ENCODE results near the gene TSFM. TPM values are rescaled to one million over a fixed set of nuclear protein-coding genes. Genes with fewer than 3 reads are reported as not detected.

TSFM gene
- polyA plus RNA-seq, 1 experiment = 15.1 TPM

DNA sequence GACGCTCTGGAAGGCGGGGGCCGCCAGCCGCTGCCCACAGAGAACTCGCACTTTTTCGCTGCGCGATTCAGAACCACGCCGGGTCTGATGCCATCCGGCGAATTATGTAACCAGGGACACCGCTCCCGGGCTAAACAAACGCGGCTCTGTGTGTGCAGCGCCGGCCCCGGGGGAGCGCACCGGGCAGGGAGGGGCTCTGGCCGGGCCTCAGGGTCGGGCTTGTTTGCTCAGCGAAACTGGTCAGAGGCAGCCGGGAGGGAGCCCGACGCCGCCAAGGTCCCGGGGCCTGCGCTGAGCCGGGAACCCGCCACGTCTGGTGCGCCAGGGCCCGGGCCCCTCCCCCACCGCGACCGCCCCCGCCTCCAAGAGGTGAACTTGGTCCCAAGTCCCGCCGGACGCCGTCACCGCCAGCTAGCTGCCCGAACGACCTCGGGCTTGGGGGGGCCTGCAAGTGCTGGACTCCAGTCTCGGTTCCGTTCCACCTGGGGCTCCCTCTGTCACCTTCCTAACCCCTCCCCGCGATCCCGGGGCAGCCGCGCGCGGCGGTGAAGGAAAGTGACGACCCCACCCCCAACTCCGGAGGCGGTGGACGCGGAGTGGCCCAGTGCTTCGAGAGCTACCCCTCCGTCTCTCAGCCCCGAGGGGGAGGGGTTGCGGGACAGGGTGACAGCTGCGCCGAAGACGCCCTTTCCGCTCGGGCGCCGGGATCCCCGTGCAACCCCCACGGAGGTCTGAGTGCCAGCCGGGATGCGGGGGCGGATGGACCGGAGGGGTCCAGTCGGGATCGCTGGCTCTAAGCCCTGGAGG is 63.1 kb downstream of the TSFM start:
- CTCF ChIA-PET = interaction anchor here (1.0 to 3.6 kb wide), 12 partner anchors 9 to 57 kb away, joined by 3 to 14 read pairs (median 6); no protein-coding TSS in a partner anchor
- DNase-seq (ENCODE audit: low read depth) = no peak
- H3K36me3 ChIP-seq (ENCODE audit: control insufficient read depth, insufficient read depth, low read length) = 0 out of 2 replicates have a peak, but pooled peaks cover 1% of the 10 kb centered on the region
- peak overlapping the region; percentile 100 for H3K4me3 ChIP-seq (ENCODE audit: low read depth, low read length)
- POLR2A ChIA-PET = interaction anchor here (1.0 to 1.8 kb wide), 3 partner anchors 43 to 51 kb away, joined by 3 to 13 read pairs (median 4); no protein-coding TSS in a partner anchor
- no peaks in the 10 kb centered on the region for H3K27me3 ChIP-seq (ENCODE audit: control insufficient read depth, insufficient read depth, low read length)
- TF ChIP-seq, protein P1, sequence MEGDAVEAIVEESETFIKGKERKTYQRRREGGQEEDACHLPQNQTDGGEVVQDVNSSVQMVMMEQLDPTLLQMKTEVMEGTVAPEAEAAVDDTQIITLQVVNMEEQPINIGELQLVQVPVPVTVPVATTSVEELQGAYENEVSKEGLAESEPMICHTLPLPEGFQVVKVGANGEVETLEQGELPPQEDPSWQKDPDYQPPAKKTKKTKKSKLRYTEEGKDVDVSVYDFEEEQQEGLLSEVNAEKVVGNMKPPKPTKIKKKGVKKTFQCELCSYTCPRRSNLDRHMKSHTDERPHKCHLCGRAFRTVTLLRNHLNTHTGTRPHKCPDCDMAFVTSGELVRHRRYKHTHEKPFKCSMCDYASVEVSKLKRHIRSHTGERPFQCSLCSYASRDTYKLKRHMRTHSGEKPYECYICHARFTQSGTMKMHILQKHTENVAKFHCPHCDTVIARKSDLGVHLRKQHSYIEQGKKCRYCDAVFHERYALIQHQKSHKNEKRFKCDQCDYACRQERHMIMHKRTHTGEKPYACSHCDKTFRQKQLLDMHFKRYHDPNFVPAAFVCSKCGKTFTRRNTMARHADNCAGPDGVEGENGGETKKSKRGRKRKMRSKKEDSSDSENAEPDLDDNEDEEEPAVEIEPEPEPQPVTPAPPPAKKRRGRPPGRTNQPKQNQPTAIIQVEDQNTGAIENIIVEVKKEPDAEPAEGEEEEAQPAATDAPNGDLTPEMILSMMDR (IDR thresholded peaks at IDR 0.05; ENCODE audit: insufficient read depth, low read depth, low read length) = no peak

GRCh38 chr12:57846285-57846576 is 63.6 kb downstream of the TSFM start:
- CTCF ChIA-PET = interaction anchor here (1.0 to 3.0 kb wide), 8 partner anchors 9 to 56 kb away, joined by 3 to 9 read pairs (median 5); no protein-coding TSS in a partner anchor

GRCh38 chr12:57846577-57847319 is 64.2 kb downstream of the TSFM start, which contains the start of gene CTDSP2:
Gene CTDSP2, minus strand, starts transcription at chr12:57846729. Its CDS starts 294 bp downstream, at chr12:57846435.
- no peaks in the 10 kb centered on the region for H3K27me3 ChIP-seq (ENCODE audit: control insufficient read depth, insufficient read depth, low read length)
- POLR2A ChIA-PET = interaction anchor here (0.6 to 1.8 kb wide), 6 partner anchors 14 to 81 kb away, joined by 3 to 14 read pairs (median 8); no protein-coding TSS in a partner anchor
- peak; percentile 71 for DNase-seq (ENCODE audit: low read depth)
- TF ChIP-seq, protein P1 (IDR thresholded peaks at IDR 0.05; ENCODE audit: insufficient read depth, low read depth, low read length) = 0 out of 2 replicates have a peak, but pooled peaks have one; percentile 5
- 0 out of 2 replicates have a peak, but pooled peaks cover 1% of the 10 kb centered on the region for H3K36me3 ChIP-seq (ENCODE audit: control insufficient read depth, insufficient read depth, low read length)
- CTCF ChIA-PET = interaction anchor here (0.8 to 3.0 kb wide), 9 partner anchors 10 to 56 kb away, joined by 3 to 9 read pairs (median 6); no protein-coding TSS in a partner anchor
- H3K4me3 ChIP-seq (ENCODE audit: low read depth, low read length) = peak within 1 kb of the TSS; percentile 100

More at GRCh38 chr12:57846285-57846576, 63.6 kb downstream of the TSFM start:
- Histone ChIP-seq H3K36me3 (ENCODE audit: control insufficient read depth, insufficient read depth, low read length) (0 out of 2 replicates have a peak, but pooled peaks cover 1% of the 10 kb centered on the region), H3K4me3 (ENCODE audit: low read depth, low read length) (peak overlapping the region; percentile 100), H3K27me3 (ENCODE audit: control insufficient read depth, insufficient read depth, low read length) (no peaks in the 10 kb centered on the region)
- no peak for DNase-seq (ENCODE audit: low read depth)
- TF ChIP-seq, protein P1 (IDR thresholded peaks at IDR 0.05; ENCODE audit: insufficient read depth, low read depth, low read length) = no peak
- POLR2A ChIA-PET = interaction anchor here (0.6 to 1.8 kb wide), 4 partner anchors 43 to 80 kb away, joined by 3 to 13 read pairs (median 8); no protein-coding TSS in a partner anchor

Small RNA genes lying within 50 kb of the gene (small RNA-seq; reads per million reads assigned to genes)
- gene MIR26A2 (ENCODE audit: insufficient read length, low read depth, low replicate concordance) (22.8 reads per million, percentile 84 among the genes with 10 or more reads in this experiment), gene RNU6-1083P (ENCODE audit: insufficient read length, low read depth, low replicate concordance) (not detected)

Other genes starting within 250 kb of the TSFM start
- 133 and 167 TPM in 2 replicates for gene DCTN2, start 235.6 kb upstream of the TSFM start, polyA plus RNA-seq (2011; rRNA removed)
- gene KIF5A, start 232.7 kb upstream of the TSFM start, polyA plus RNA-seq (2011; rRNA removed) = 0.50 and 0.64 TPM in 2 replicates
- 24.3 and 30.1 TPM in 2 replicates for gene PIP4K2C, start 191.6 kb upstream of the TSFM start, polyA plus RNA-seq (2011; rRNA removed)
- 18.7 and 26.0 TPM in 2 replicates for gene DTX3, start 178.0 kb upstream of the TSFM start, polyA plus RNA-seq (2011; rRNA removed)
- gene ARHGEF25, start 171.4 kb upstream of the TSFM start, polyA plus RNA-seq (2011; rRNA removed) = 18.0 and 26.0 TPM in 2 replicates
- 1.2 and 2.7 TPM in 2 replicates for gene B4GALNT1, start 149.6 kb upstream of the TSFM start, polyA plus RNA-seq (2011; rRNA removed)
- 312 and 415 TPM in 2 replicates for gene OS9, start 88.7 kb upstream of the TSFM start, polyA plus RNA-seq (2011; rRNA removed)
- 0.04 and 0.05 TPM in 2 replicates for gene AGAP2, start 44.0 kb upstream of the TSFM start, polyA plus RNA-seq (2011; rRNA removed)
- 25.7 and 40.4 TPM in 2 replicates for gene TSPAN31, start 37.7 kb upstream of the TSFM start, polyA plus RNA-seq (2011; rRNA removed)
- 208 and 293 TPM in 2 replicates for gene CDK4, start 30.5 kb upstream of the TSFM start, polyA plus RNA-seq (2011; rRNA removed)
- gene MARCHF9, start 27.7 kb upstream of the TSFM start, polyA plus RNA-seq (2011; rRNA removed) = 3.1 and 6.2 TPM in 2 replicates
- gene CYP27B1, start 15.7 kb upstream of the TSFM start, polyA plus RNA-seq (2011; rRNA removed) = 0.76 and 0.91 TPM in 2 replicates
- gene METTL1, start 10.7 kb upstream of the TSFM start, polyA plus RNA-seq (2011; rRNA removed) = 31.8 and 42.8 TPM in 2 replicates
- gene EEF1AKMT3, start 10.2 kb upstream of the TSFM start, polyA plus RNA-seq (2011; rRNA removed) = 9.1 and 9.2 TPM in 2 replicates
- gene AVIL, start 35.9 kb downstream of the TSFM start, polyA plus RNA-seq (2011; rRNA removed) = 4.4 and 5.0 TPM in 2 replicates
- 229 and 284 TPM in 2 replicates for gene CTDSP2, start 63.9 kb downstream of the TSFM start, polyA plus RNA-seq (2011; rRNA removed)
- gene ATP23, start 158.8 kb downstream of the TSFM start, polyA plus RNA-seq (2011; rRNA removed) = 6.7 and 10.2 TPM in 2 replicates

Data from BJ (cell line).